ENCODE data around the gene GOLGA7B.

The GOLGA7B gene

DNA sequence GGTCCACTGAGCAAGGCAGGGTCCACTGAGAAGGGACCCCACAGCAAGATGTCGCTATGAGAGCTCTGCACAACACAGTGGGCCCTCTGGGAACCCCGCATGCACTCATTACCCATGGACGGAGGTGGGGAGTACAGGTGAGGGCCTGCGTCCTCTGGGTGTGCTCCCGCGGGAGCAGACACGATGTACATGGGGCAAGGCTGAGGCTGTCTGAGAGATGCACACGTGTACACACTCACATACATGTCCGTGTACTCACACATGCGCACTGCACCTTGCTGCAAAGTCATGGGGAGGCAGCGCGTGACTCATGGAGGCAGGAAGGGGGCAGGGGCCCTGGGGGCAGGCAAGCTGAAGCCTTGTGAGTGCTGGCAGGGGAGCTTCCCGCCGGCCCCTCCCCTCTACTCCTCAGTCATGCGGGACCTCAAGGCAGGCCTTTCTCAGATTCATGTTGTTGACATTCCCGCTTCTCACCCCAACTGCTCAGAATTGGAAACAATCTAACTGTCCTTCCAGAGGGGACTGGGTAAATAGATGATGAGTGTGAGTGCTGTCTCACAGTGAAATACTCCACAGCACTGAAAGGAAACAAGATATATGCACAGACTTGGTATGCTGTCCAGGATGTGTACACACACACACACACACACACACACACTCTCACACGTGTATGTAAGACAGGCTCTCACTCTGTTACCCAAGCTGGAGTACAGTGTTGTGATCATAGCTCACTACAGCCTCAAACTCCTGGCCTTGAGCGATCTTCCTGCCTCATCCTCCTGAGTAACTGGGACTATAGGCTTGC, 40.0 kb downstream of the GOLGA7B start (continued):
- TF ChIP-seq, protein P1, sequence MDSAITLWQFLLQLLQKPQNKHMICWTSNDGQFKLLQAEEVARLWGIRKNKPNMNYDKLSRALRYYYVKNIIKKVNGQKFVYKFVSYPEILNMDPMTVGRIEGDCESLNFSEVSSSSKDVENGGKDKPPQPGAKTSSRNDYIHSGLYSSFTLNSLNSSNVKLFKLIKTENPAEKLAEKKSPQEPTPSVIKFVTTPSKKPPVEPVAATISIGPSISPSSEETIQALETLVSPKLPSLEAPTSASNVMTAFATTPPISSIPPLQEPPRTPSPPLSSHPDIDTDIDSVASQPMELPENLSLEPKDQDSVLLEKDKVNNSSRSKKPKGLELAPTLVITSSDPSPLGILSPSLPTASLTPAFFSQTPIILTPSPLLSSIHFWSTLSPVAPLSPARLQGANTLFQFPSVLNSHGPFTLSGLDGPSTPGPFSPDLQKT (IDR thresholded peaks at IDR 0.05; ENCODE audit: borderline replicate concordance, low read depth, low read length): no peak
- TF ChIP-seq ZSCAN16 (tag by site-specific recombination; IDR thresholded peaks at IDR 0.05) (no peak), ZNF660 (tag by site-specific recombination; IDR thresholded peaks at IDR 0.05) (no peak), ZBTB1 (tag by site-specific recombination; IDR thresholded peaks at IDR 0.05) (no peak), ZNF677 (tag by site-specific recombination; IDR thresholded peaks at IDR 0.05) (no peak), ZFP69B (tag by site-specific recombination; IDR thresholded peaks at IDR 0.05) (no peak; the same call in 1 of the 2 replicates), GLIS1 (tag by site-specific recombination; IDR thresholded peaks at IDR 0.05) (peak; percentile 95), ZNF239 (tag by site-specific recombination; IDR thresholded peaks at IDR 0.05) (no peak), ZSCAN4 (tag by site-specific recombination; IDR thresholded peaks at IDR 0.05) (peak; percentile 95), KLF1 (tag by site-specific recombination; IDR thresholded peaks at IDR 0.05) (no peak; the same call in 1 of the 2 replicates), ZNF248 (tag by site-specific recombination; IDR thresholded peaks at IDR 0.05) (no peak), BCL11A (tag by site-specific recombination; IDR thresholded peaks at IDR 0.05; ENCODE audit: low read depth) (no peak), ZNF610 (tag by site-specific recombination; IDR thresholded peaks at IDR 0.05; ENCODE audit: borderline replicate concordance) (no peak), ZBTB11 (tag by site-specific recombination; conservative IDR thresholded peaks at IDR 0.05; ENCODE audit: low read depth) (no peak), ZNF350 (tag by site-specific recombination; IDR thresholded peaks at IDR 0.05) (no peak), ZNF433 (tag by site-specific recombination; IDR thresholded peaks at IDR 0.05; ENCODE audit: low read depth) (no peak), HOXC10 (CRISPR knock-in tag; IDR thresholded peaks at IDR 0.05) (no peak), ZNF324 (tag by site-specific recombination; IDR thresholded peaks at IDR 0.05) (0 out of 2 replicates have a peak, but pooled peaks have one; percentile 51), WT1 (tag by site-specific recombination; IDR thresholded peaks at IDR 0.05) (peak; percentile 95), ZNF521 (tag by site-specific recombination; IDR thresholded peaks at IDR 0.05) (no peak)
- TF ChIP-seq, protein P2, sequence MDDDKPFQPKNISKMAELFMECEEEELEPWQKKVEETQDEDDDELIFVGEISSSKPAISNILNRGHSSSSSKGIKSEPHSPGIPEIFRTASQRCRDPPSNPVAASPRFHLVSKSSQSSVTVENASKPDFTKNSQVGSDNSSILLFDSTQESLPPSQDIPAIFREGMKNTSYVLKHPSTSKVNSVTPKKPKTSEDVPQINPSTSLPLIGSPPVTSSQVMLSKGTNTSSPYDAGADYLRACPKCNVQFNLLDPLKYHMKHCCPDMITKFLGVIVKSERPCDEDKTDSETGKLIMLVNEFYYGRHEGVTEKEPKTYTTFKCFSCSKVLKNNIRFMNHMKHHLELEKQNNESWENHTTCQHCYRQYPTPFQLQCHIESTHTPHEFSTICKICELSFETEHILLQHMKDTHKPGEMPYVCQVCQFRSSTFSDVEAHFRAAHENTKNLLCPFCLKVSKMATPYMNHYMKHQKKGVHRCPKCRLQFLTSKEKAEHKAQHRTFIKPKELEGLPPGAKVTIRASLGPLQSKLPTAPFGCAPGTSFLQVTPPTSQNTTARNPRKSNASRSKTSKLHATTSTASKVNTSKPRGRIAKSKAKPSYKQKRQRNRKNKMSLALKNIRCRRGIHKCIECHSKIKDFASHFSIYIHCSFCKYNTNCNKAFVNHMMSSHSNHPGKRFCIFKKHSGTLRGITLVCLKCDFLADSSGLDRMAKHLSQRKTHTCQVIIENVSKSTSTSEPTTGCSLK (tag by site-specific recombination; IDR thresholded peaks at IDR 0.05): no peak
- TF ChIP-seq, protein P3, sequence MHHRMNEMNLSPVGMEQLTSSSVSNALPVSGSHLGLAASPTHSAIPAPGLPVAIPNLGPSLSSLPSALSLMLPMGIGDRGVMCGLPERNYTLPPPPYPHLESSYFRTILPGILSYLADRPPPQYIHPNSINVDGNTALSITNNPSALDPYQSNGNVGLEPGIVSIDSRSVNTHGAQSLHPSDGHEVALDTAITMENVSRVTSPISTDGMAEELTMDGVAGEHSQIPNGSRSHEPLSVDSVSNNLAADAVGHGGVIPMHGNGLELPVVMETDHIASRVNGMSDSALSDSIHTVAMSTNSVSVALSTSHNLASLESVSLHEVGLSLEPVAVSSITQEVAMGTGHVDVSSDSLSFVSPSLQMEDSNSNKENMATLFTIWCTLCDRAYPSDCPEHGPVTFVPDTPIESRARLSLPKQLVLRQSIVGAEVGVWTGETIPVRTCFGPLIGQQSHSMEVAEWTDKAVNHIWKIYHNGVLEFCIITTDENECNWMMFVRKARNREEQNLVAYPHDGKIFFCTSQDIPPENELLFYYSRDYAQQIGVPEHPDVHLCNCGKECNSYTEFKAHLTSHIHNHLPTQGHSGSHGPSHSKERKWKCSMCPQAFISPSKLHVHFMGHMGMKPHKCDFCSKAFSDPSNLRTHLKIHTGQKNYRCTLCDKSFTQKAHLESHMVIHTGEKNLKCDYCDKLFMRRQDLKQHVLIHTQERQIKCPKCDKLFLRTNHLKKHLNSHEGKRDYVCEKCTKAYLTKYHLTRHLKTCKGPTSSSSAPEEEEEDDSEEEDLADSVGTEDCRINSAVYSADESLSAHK (tag by site-specific recombination; IDR thresholded peaks at IDR 0.05): no peak
- TF ChIP-seq, protein P4, sequence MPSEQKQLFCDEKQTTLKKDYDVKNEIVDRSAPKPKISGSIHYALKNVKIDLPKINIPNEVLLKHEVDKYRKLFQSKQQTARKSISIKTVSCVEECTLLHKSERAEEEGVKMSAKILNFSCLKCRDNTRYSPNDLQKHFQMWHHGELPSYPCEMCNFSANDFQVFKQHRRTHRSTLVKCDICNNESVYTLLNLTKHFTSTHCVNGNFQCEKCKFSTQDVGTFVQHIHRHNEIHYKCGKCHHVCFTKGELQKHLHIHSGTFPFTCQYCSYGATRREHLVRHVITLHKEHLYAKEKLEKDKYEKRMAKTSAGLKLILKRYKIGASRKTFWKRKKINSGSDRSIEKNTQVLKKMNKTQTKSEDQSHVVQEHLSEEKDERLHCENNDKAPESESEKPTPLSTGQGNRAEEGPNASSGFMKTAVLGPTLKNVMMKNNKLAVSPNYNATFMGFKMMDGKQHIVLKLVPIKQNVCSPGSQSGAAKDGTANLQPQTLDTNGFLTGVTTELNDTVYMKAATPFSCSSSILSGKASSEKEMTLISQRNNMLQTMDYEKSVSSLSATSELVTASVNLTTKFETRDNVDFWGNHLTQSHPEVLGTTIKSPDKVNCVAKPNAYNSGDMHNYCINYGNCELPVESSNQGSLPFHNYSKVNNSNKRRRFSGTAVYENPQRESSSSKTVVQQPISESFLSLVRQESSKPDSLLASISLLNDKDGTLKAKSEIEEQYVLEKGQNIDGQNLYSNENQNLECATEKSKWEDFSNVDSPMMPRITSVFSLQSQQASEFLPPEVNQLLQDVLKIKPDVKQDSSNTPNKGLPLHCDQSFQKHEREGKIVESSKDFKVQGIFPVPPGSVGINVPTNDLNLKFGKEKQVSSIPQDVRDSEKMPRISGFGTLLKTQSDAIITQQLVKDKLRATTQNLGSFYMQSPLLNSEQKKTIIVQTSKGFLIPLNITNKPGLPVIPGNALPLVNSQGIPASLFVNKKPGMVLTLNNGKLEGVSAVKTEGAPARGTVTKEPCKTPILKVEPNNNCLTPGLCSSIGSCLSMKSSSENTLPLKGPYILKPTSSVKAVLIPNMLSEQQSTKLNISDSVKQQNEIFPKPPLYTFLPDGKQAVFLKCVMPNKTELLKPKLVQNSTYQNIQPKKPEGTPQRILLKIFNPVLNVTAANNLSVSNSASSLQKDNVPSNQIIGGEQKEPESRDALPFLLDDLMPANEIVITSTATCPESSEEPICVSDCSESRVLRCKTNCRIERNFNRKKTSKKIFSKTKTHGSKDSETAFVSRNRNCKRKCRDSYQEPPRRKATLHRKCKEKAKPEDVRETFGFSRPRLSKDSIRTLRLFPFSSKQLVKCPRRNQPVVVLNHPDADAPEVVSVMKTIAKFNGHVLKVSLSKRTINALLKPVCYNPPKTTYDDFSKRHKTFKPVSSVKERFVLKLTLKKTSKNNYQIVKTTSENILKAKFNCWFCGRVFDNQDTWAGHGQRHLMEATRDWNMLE (tag by site-specific recombination; conservative IDR thresholded peaks at IDR 0.05; ENCODE audit: low read depth): no peak

All from HEK293 (cell line).